ENCODE data around the gene SLC29A1.

SLC29A1 gene

GRCh38 chr6:44224029-44224964 is 902 bp downstream of the SLC29A1 start:
- Histone ChIP-seq H3K36me3 (ENCODE audit: insufficient read depth, low read length) (no peaks in the 10 kb centered on the region), H2AFZ (ENCODE audit: low read length, unreplicated experiment) (peak overlapping the region; percentile 73), H3K4me1 (ENCODE audit: control insufficient read depth, insufficient read depth, low read length, unreplicated experiment) (peaks cover 25% of the 10 kb centered on the region), H3K4me3 (ENCODE audit: low read depth, low read length) (peak overlapping the region; percentile 76), H3K27ac (ENCODE audit: low read depth, low read length) (no peak overlapping the region), H3K27me3 (ENCODE audit: insufficient read depth, low read length) (no peaks in the 10 kb centered on the region), H3K79me2 (ENCODE audit: control insufficient read depth, insufficient read depth, low read length, unreplicated experiment) (peaks cover 22% of the 10 kb centered on the region)

- Histone ChIP-seq H3K27ac (ENCODE audit: low read depth, low read length) (no peak overlapping the region), H3K79me2 (ENCODE audit: control insufficient read depth, insufficient read depth, low read length, unreplicated experiment) (peaks cover 22% of the 10 kb centered on the region), H3K4me3 (ENCODE audit: low read depth, low read length) (peak overlapping the region; percentile 76; the same call in 1 of the 2 replicates), H3K27me3 (ENCODE audit: insufficient read depth, low read length) (no peaks in the 10 kb centered on the region), H3K4me1 (ENCODE audit: control insufficient read depth, insufficient read depth, low read length, unreplicated experiment) (peaks cover 25% of the 10 kb centered on the region), H3K36me3 (ENCODE audit: insufficient read depth, low read length) (no peaks in the 10 kb centered on the region), H2AFZ (ENCODE audit: low read length, unreplicated experiment) (no peak overlapping the region)
Observed at GRCh38 chr6:44224965-44225305, 1.5 kb downstream of the SLC29A1 start.

- no peak overlapping the region for H3K4me3 ChIP-seq (ENCODE audit: low read depth, low read length)
- H3K36me3 ChIP-seq (ENCODE audit: insufficient read depth, low read length) = no peaks in the 10 kb centered on the region
Observed at GRCh38 chr6:44225579-44226325, 2.4 kb downstream of the SLC29A1 start.

GRCh38 chr6:44226368-44227147 is 3.2 kb downstream of the SLC29A1 start:
- Histone ChIP-seq H3K27ac (ENCODE audit: low read depth, low read length) (no peak overlapping the region), H3K36me3 (ENCODE audit: insufficient read depth, low read length) (no peaks in the 10 kb centered on the region), H3K4me1 (ENCODE audit: control insufficient read depth, insufficient read depth, low read length, unreplicated experiment) (peaks cover 19% of the 10 kb centered on the region), H3K27me3 (ENCODE audit: insufficient read depth, low read length) (no peaks in the 10 kb centered on the region), H2AFZ (ENCODE audit: low read length, unreplicated experiment) (no peak overlapping the region), H3K79me2 (ENCODE audit: control insufficient read depth, insufficient read depth, low read length, unreplicated experiment) (peaks cover 22% of the 10 kb centered on the region), H3K4me3 (ENCODE audit: low read depth, low read length) (no peak overlapping the region)

More at GRCh38 chr6:44225579-44226325, 2.4 kb downstream of the SLC29A1 start:
- Histone ChIP-seq H3K79me2 (ENCODE audit: control insufficient read depth, insufficient read depth, low read length, unreplicated experiment) (peaks cover 22% of the 10 kb centered on the region), H3K27me3 (ENCODE audit: insufficient read depth, low read length) (no peaks in the 10 kb centered on the region), H3K27ac (ENCODE audit: low read depth, low read length) (no peak overlapping the region), H3K4me1 (ENCODE audit: control insufficient read depth, insufficient read depth, low read length, unreplicated experiment) (peaks cover 25% of the 10 kb centered on the region), H2AFZ (ENCODE audit: low read length, unreplicated experiment) (no peak overlapping the region)

GRCh38 chr6:44227148-44227793 is 3.9 kb downstream of the SLC29A1 start:
- Histone ChIP-seq H3K36me3 (ENCODE audit: insufficient read depth, low read length) (no peaks in the 10 kb centered on the region), H3K4me1 (ENCODE audit: control insufficient read depth, insufficient read depth, low read length, unreplicated experiment) (peaks cover 13% of the 10 kb centered on the region), H3K4me3 (ENCODE audit: low read depth, low read length) (no peak overlapping the region), H3K27ac (ENCODE audit: low read depth, low read length) (no peak overlapping the region), H2AFZ (ENCODE audit: low read length, unreplicated experiment) (no peak overlapping the region), H3K79me2 (ENCODE audit: control insufficient read depth, insufficient read depth, low read length, unreplicated experiment) (peaks cover 22% of the 10 kb centered on the region), H3K27me3 (ENCODE audit: insufficient read depth, low read length) (no peaks in the 10 kb centered on the region)

GRCh38 chr6:44228031-44228430 is 4.6 kb downstream of the SLC29A1 start:
- H3K79me2 ChIP-seq (ENCODE audit: control insufficient read depth, insufficient read depth, low read length, unreplicated experiment) = peaks cover 22% of the 10 kb centered on the region
- peaks cover 8% of the 10 kb centered on the region for H3K4me1 ChIP-seq (ENCODE audit: control insufficient read depth, insufficient read depth, low read length, unreplicated experiment)
- H3K27ac ChIP-seq (ENCODE audit: low read depth, low read length) = no peak overlapping the region
- H3K27me3 ChIP-seq (ENCODE audit: insufficient read depth, low read length) = no peaks in the 10 kb centered on the region
- H3K4me3 ChIP-seq (ENCODE audit: low read depth, low read length) = no peak overlapping the region
- H3K36me3 ChIP-seq (ENCODE audit: insufficient read depth, low read length) = no peaks in the 10 kb centered on the region
- H2AFZ ChIP-seq (ENCODE audit: low read length, unreplicated experiment) = no peak overlapping the region

GRCh38 chr6:44228433-44228832 is 5.0 kb downstream of the SLC29A1 start:
- Histone ChIP-seq H3K27ac (ENCODE audit: low read depth, low read length) (no peak overlapping the region), H3K79me2 (ENCODE audit: control insufficient read depth, insufficient read depth, low read length, unreplicated experiment) (peaks cover 22% of the 10 kb centered on the region), H3K36me3 (ENCODE audit: insufficient read depth, low read length) (no peaks in the 10 kb centered on the region), H2AFZ (ENCODE audit: low read length, unreplicated experiment) (no peak overlapping the region), H3K27me3 (ENCODE audit: insufficient read depth, low read length) (no peaks in the 10 kb centered on the region), H3K4me1 (ENCODE audit: control insufficient read depth, insufficient read depth, low read length, unreplicated experiment) (peaks cover 12% of the 10 kb centered on the region), H3K4me3 (ENCODE audit: low read depth, low read length) (no peak overlapping the region)

- H3K27ac ChIP-seq (ENCODE audit: low read depth, low read length) = no peak overlapping the region
- H3K36me3 ChIP-seq (ENCODE audit: insufficient read depth, low read length) = no peaks in the 10 kb centered on the region
- no peak overlapping the region for H3K4me3 ChIP-seq (ENCODE audit: low read depth, low read length)
Observed at GRCh38 chr6:44228836-44229235, 5.4 kb downstream of the SLC29A1 start.

GRCh38 chr6:44229376-44230033 is 6.1 kb downstream of the SLC29A1 start:
- peaks cover 20% of the 10 kb centered on the region for H3K4me1 ChIP-seq (ENCODE audit: control insufficient read depth, insufficient read depth, low read length, unreplicated experiment)
- no peak overlapping the region for H3K27ac ChIP-seq (ENCODE audit: low read depth, low read length)
- H3K79me2 ChIP-seq (ENCODE audit: control insufficient read depth, insufficient read depth, low read length, unreplicated experiment) = peaks cover 20% of the 10 kb centered on the region
- H3K27me3 ChIP-seq (ENCODE audit: insufficient read depth, low read length) = no peaks in the 10 kb centered on the region
- H3K36me3 ChIP-seq (ENCODE audit: insufficient read depth, low read length) = no peaks in the 10 kb centered on the region
- H3K4me3 ChIP-seq (ENCODE audit: low read depth, low read length) = no peak overlapping the region
- H2AFZ ChIP-seq (ENCODE audit: low read length, unreplicated experiment) = no peak overlapping the region

More at GRCh38 chr6:44228836-44229235, 5.4 kb downstream of the SLC29A1 start:
- Histone ChIP-seq H3K27me3 (ENCODE audit: insufficient read depth, low read length) (no peaks in the 10 kb centered on the region), H2AFZ (ENCODE audit: low read length, unreplicated experiment) (no peak overlapping the region), H3K4me1 (ENCODE audit: control insufficient read depth, insufficient read depth, low read length, unreplicated experiment) (peaks cover 16% of the 10 kb centered on the region), H3K79me2 (ENCODE audit: control insufficient read depth, insufficient read depth, low read length, unreplicated experiment) (peaks cover 22% of the 10 kb centered on the region)
